ENCODE results near the gene EXOC3. TPM values are rescaled to one million over a fixed set of nuclear protein-coding genes. Genes with fewer than 3 reads are reported as not detected.

EXOC3 gene
- total RNA-seq, 3 donors from 2014 or later (not counting 1 experiment from before 2014, with no cell fraction given): 89.6 to 99.9 (median 96.3) TPM

DNA sequence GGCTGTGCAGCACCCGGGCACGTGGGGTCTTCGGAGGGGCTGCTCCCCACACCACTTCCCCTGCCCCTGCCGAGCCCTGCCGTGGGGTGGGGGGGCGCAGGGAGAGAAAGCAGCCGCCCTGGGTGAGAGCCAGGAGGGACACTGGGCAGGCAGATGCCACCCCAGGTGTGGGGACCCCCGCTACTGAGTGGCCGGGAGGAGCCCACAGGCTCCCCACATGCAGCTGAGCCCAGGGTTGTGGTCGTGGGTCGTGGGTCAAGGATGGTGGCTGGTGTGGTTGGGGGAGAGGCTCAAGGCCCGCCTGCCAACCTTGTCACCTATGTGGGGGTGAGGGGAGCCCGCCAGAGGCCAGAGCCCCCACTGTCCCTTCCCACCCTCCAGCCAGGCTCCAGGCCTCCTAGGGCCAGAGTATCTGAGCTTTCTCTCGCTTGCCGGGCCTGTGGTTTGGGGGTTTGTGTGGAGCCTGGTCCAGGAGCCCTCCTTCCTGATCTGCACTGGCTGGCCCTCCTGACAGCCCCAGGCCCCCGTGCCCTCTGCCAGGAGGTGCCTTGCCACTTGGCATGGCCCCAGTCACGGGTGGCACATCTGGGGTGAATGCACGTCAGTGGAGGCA, 35.5 kb downstream of the EXOC3 start:
- ATAC-seq (no peak), DNase-seq (no peak)
- Histone ChIP-seq H3K36me3 (ENCODE audit: control insufficient read depth, insufficient read depth, low read length) (no peaks in the 10 kb centered on the region), H3K4me1 (ENCODE audit: control insufficient read depth, insufficient read depth, low read length) (peaks cover 16% of the 10 kb centered on the region), H3K27me3 (ENCODE audit: control insufficient read depth, insufficient read depth, low read length) (peaks cover 17% of the 10 kb centered on the region), H3K27ac (ENCODE audit: low read length) (no peak overlapping the region), H3K4me3 (ENCODE audit: low read length) (no peak overlapping the region), H3K9me3 (ENCODE audit: control insufficient read depth, insufficient read depth, low read length) (no peaks in the 10 kb centered on the region)
- intact Hi-C loops (cut with micrococcal nuclease): no loop called here
- H3K27me3 Mint-ChIP-seq (ENCODE audit: low read depth in 2 of 2): peaks cover 0 to 15% of the 10 kb centered on the region in 2 donors
- H3K27ac Mint-ChIP-seq: no peak overlapping the region
- 29% methylated on average over 16 of the region's 18 CpGs for WGBS (ENCODE audit: insufficient coverage)
- TF ChIP-seq, protein P1, sequence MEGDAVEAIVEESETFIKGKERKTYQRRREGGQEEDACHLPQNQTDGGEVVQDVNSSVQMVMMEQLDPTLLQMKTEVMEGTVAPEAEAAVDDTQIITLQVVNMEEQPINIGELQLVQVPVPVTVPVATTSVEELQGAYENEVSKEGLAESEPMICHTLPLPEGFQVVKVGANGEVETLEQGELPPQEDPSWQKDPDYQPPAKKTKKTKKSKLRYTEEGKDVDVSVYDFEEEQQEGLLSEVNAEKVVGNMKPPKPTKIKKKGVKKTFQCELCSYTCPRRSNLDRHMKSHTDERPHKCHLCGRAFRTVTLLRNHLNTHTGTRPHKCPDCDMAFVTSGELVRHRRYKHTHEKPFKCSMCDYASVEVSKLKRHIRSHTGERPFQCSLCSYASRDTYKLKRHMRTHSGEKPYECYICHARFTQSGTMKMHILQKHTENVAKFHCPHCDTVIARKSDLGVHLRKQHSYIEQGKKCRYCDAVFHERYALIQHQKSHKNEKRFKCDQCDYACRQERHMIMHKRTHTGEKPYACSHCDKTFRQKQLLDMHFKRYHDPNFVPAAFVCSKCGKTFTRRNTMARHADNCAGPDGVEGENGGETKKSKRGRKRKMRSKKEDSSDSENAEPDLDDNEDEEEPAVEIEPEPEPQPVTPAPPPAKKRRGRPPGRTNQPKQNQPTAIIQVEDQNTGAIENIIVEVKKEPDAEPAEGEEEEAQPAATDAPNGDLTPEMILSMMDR (IDR thresholded peaks at IDR 0.05): no peak
- H3K36me3 Mint-ChIP-seq: no peaks in the 10 kb centered on the region
- H3K9me3 Mint-ChIP-seq: no peaks in the 10 kb centered on the region
- H3K4me3 Mint-ChIP-seq: no peak overlapping the region
- H3K4me1 Mint-ChIP-seq: peaks cover 5 to 11% of the 10 kb centered on the region in 2 donors

DNA sequence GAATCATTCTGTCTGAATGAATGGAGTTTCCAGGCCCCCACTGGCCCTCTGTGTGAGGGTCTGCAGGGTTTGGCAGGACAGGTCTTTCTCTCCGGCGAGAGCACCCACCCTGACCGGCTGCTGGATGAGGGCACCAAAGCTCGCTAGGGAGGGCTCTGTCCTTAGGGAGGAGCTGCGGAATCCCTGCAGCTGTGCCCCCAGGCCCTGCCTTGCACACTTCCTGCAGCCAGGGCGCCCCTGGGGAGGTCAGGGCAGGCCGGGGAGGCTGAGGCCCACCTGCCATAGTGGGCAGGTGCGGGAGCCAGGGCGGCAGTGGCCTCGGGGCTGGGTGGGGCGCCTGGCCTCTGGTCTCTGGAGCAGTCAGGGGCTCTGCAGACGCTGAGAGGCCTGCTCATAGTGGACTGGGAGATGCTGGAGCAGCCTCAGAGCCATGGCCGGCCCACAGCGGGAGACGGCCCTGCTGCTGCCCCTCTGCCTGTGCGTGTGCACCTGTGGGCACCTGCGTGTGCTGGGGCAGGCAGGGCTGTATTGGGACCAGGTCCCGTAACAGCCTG, 36.1 kb downstream of the EXOC3 start:
- DNase-seq (no peak), ATAC-seq (no peak)
- Histone ChIP-seq H3K4me3 (ENCODE audit: low read length) (no peak overlapping the region), H3K27me3 (ENCODE audit: control insufficient read depth, insufficient read depth, low read length) (peaks cover 13% of the 10 kb centered on the region), H3K27ac (ENCODE audit: low read length) (no peak overlapping the region), H3K4me1 (ENCODE audit: control insufficient read depth, insufficient read depth, low read length) (peaks cover 13% of the 10 kb centered on the region), H3K9me3 (ENCODE audit: control insufficient read depth, insufficient read depth, low read length) (no peaks in the 10 kb centered on the region), H3K36me3 (ENCODE audit: control insufficient read depth, insufficient read depth, low read length) (no peaks in the 10 kb centered on the region)
- TF ChIP-seq, protein P1 (IDR thresholded peaks at IDR 0.05): no peak
- Mint-ChIP-seq H3K36me3 (no peaks in the 10 kb centered on the region), H3K4me1 (peaks cover under 1 to 6% of the 10 kb centered on the region in 2 donors), H3K27me3 (ENCODE audit: low read depth in 2 of 2) (peaks cover 0 to 12% of the 10 kb centered on the region in 2 donors), H3K4me3 (no peak overlapping the region), H3K27ac (no peak overlapping the region), H3K9me3 (no peaks in the 10 kb centered on the region)
- 83% methylated on average over 18 of the region's 18 CpGs for WGBS (ENCODE audit: insufficient coverage)
- intact Hi-C loops (cut with micrococcal nuclease): no loop called here

DNA sequence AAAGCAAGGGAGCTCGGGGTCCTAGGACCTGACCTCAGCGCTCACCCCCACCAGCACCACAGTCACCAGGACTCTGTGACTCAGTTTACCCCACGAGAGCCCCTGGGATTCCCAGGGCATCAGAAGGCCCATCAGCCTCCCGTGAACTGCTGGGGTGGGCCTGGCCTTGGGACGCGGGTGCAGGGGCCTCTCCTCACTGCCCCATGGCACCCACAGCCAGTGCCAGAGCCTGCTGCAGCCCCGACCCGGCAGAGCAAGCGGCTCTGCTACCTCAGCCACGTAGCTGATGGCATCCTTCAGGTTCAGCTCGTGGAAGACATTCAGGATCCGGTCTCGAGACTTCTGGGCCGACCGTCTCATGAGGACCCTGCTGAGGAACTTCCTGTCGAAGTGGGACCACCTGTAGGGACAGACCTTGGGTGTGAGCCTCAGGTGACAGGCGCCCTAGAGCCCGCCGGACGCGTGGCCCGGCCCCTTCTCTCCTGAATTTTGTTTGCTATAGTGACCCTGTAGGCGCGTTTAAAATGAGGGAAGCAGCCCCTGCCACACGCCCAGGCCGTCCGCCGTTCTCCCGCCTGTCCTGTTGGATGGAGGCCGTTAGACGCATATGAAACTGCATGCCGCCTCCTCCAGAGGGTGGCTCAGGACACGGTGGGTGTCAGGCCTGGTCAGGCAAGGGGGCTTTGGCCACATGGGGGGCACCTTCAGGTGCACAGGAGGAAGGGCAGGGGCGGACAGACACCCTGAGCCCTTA, 36.8 kb downstream of the EXOC3 start:
- intact Hi-C loops (cut with micrococcal nuclease): no loop called here
- Histone ChIP-seq H3K4me3 (ENCODE audit: low read length) (no peak overlapping the region), H3K36me3 (ENCODE audit: control insufficient read depth, insufficient read depth, low read length) (no peaks in the 10 kb centered on the region), H3K27me3 (ENCODE audit: control insufficient read depth, insufficient read depth, low read length) (peaks cover 11% of the 10 kb centered on the region), H3K4me1 (ENCODE audit: control insufficient read depth, insufficient read depth, low read length) (peaks cover 10% of the 10 kb centered on the region), H3K27ac (ENCODE audit: low read length) (no peak overlapping the region), H3K9me3 (ENCODE audit: control insufficient read depth, insufficient read depth, low read length) (no peaks in the 10 kb centered on the region)
- TF ChIP-seq, protein P1 (IDR thresholded peaks at IDR 0.05): no peak
- DNase-seq (no peak), ATAC-seq (no peak)
- Mint-ChIP-seq H3K27me3 (ENCODE audit: low read depth in 2 of 2) (peaks cover 0 to 12% of the 10 kb centered on the region in 2 donors), H3K27ac (no peak overlapping the region), H3K4me3 (no peak overlapping the region), H3K4me1 (peaks cover 0 to 3% of the 10 kb centered on the region in 2 donors), H3K36me3 (no peaks in the 10 kb centered on the region), H3K9me3 (no peaks in the 10 kb centered on the region)
- 92% methylated on average over 34 of the region's 34 CpGs for WGBS (ENCODE audit: insufficient coverage)

All from natural killer cell (primary cell).